NT2/D1 (cell line): ENCODE data around the gene CD22.

Source experiments
- YY1 ChIP-seq: IDR thresholded peaks from 2 replicates; pipeline ENCODE4 v1.6.1; 2011; ENCODE audit not compliant: insufficient read length, insufficient read depth
- ZNF274 ChIP-seq: IDR thresholded peaks from 2 replicates; pipeline ENCODE4 v1.6.1; 2011; ENCODE audit warnings: mild to moderate bottlenecking, low read depth, low read length

DNA sequence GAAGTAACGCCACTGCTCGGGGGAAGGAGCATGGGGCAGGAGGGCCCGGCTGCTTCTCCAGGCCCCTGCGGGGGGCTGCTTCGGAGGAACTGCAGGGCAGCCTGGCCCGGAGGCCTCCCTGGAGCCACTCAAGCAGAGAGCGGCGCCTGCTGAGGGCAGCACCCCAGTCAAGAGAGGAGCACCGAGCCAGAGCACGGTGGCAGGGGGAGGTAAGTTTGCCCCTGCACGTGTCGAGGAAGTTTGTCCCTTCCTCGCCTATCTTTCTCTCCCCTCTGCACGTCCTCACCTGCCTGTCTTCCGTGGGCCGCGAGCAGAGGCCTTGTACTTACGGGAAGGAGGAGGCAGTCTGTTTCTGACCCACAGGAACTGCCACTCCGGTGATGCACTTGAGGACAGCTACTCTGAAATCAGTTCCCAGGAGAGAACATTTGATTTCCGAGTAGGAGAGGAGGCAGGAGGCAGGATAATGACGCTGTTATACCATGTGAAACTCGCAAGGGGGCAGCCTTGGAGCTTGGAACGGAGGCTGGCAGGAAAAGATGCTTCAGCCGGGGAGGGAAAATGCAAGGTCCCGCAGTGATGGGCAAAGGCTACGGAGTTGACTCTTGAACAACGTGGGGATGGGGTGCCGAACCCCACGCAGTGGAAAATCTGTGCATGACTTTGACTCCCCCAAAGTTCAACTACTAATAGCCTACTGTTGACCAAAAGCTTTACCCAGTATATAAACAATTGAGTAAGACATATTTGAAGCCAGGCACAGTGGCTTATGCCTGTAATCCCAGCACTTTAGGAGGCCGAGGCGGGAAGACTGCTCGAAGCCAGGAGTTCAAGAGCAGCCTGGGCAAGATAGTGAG, 23.7 kb downstream of the CD22 start:
- no peak for TF ChIP-seq YY1
- no peak for TF ChIP-seq ZNF274
